ENCODE results near the gene VAPA. TPM values are rescaled to one million over a fixed set of nuclear protein-coding genes. Genes with fewer than 3 reads are reported as not detected.

The VAPA gene
- total RNA-seq, 2 experiments from 2014 or later: 156 to 220 TPM

DNA sequence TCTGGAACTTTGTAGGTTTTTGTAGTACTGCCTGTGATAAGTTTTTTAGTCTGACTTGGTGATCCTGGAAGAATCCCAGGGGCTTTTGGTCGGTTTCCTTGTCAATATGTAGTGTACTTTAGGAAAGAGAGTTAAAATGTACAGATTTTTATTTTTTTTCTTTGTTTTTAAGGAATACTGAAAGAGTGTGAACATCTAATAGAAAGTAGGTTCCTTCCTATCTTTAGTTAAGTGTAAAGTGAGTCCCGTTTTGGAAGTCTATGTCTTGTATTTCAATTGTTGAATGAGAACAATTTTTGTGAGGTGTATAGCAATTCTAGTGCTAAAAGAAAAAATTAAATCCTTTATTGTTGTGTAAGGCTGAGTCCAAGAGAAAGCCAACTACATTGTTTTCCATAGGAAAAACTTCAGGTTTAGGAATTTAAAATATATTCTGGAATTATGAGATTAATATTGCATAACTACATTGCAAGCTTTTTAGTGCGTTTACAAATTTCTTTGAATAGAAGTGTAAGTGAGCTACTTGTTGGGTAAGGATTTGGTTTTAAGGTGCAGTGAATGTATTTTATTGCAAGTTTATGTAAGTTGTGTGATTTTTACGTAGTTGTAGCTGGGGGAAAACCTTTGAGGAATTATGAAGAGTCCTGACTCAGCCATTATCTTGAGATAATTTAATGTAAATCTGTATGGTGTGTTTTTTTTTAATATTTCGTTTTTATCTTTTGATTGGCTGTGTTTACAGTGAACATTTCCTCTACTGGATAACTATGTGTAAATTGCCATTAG, 1.7 kb downstream of the VAPA start:
- Mint-ChIP-seq H3K27ac (peak overlapping the region; percentile 93), H3K27me3 (no peaks in the 10 kb centered on the region), H3K4me3 (peak overlapping the region; percentile 89), H3K36me3 (ENCODE audit: low read depth) (peaks cover 3% of the 10 kb centered on the region), H3K9me3 (ENCODE audit: low read depth) (no peaks in the 10 kb centered on the region), H3K4me1 (peaks cover 20% of the 10 kb centered on the region)
- DNase-seq: no peak
- intact Hi-C loops (cut with DNase I, micrococcal nuclease): loop anchor here (1.0 to 10.0 kb wide), 8 partner anchors 12 to 813 kb away; partner anchors contain the start of genes NDUFV2 (in 2 of the 2), PPP4R1 (in 1 of the 2) and RAB31 (in 1 of the 2)
- POLR2A ChIA-PET: interaction anchor here (0.7 to 2.7 kb wide), 2 partner anchors 11 to 31 kb away, joined by 4 to 15 read pairs; no protein-coding TSS in a partner anchor
- no peak for ATAC-seq
- CTCF ChIA-PET: interaction anchor here (0.9 to 1.5 kb wide), 4 partner anchors 8 to 43 kb away, joined by 3 to 5 read pairs (median 4); no protein-coding TSS in a partner anchor

GRCh38 chr18:9916077-9916639, 2.3 kb downstream of the VAPA start:
- peaks cover 20% of the 10 kb centered on the region for H3K4me1 Mint-ChIP-seq
- intact Hi-C loops (cut with DNase I, micrococcal nuclease): loop anchor here (1.0 to 10.0 kb wide), 4 partner anchors 11 to 811 kb away; partner anchors contain the start of genes NDUFV2 (in 1 of the 2) and RAB31 (in 1 of the 2)
- POLR2A ChIA-PET: no interaction called here
- peak overlapping the region; percentile 93 for H3K27ac Mint-ChIP-seq
- no peak for ATAC-seq
- H3K36me3 Mint-ChIP-seq (ENCODE audit: low read depth): peaks cover 3% of the 10 kb centered on the region
- CTCF ChIA-PET: interaction anchor here (1.5 kb wide), 2 partner anchors 34 to 42 kb away, joined by 3 to 4 read pairs; no protein-coding TSS in a partner anchor
- no peaks in the 10 kb centered on the region for H3K27me3 Mint-ChIP-seq
- H3K4me3 Mint-ChIP-seq: peak overlapping the region; percentile 89
- DNase-seq: no peak
- no peaks in the 10 kb centered on the region for H3K9me3 Mint-ChIP-seq (ENCODE audit: low read depth)

DNA sequence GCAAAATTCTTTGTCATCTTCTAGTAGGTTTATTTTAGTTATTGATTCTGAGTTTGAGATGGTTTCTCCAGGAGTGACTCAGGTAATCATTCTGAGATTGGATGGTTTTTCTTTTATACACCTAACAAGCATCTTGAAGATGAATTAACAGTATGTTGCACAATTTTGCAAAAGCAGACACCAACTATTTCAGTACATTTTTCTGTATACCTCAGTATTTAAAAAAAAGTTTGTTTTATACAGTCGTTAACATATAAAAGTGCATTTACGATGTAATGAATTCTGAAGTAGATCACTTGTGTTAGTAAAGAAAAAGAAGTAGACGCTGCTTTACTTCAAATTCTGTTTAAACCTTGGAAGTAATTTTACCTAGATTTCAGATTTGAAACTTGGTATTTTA, 3.0 kb downstream of the VAPA start:
- Mint-ChIP-seq H3K36me3 (ENCODE audit: low read depth) (peaks cover 3% of the 10 kb centered on the region), H3K9me3 (ENCODE audit: low read depth) (no peaks in the 10 kb centered on the region), H3K27me3 (no peaks in the 10 kb centered on the region), H3K4me1 (peaks cover 21% of the 10 kb centered on the region), H3K27ac (peak overlapping the region; percentile 93), H3K4me3 (peak overlapping the region; percentile 89)
- ATAC-seq: no peak
- POLR2A ChIA-PET: no interaction called here
- intact Hi-C loops (cut with DNase I, micrococcal nuclease): loop anchor here (1.0 to 10.0 kb wide), 4 partner anchors 10 to 812 kb away; partner anchors contain the start of genes NDUFV2 (in 1 of the 2) and RAB31 (in 1 of the 2)
- CTCF ChIA-PET: no interaction called here
- no peak for DNase-seq

DNA sequence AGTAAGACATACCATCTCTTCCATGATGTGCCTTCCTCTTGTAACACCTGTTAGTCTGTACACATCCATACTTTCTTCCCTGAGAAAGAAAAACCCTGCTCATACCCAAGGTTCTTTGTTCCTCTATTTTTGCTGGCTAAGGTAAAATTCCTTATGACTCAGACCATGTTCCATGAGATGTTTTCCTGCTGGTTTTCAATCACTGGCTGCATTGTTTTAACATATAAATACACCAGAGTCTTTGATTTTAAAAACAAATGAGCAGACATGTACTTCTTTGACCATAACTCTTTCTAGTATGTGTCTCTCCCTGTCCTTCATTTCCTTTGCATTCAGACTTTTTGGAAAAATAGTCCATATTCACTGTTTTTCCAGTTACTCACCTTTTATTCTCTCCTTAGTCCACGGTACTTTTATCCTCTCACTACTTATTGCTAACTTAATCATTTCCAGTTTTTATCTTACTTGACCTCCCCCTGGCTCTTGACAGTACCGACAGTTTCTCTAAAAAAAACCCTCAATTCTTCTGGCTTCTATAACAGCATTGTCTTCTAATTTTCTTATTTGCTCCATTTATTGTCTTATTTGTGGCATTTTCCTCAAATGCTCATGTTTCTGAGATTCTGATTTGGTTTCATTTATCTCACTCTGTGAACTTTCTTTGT, 4.3 kb downstream of the VAPA start:
- no peak for ATAC-seq
- POLR2A ChIA-PET: no interaction called here
- Mint-ChIP-seq H3K36me3 (ENCODE audit: low read depth) (peaks cover 3% of the 10 kb centered on the region), H3K27me3 (no peaks in the 10 kb centered on the region), H3K4me1 (peaks cover 26% of the 10 kb centered on the region), H3K27ac (no peak overlapping the region), H3K4me3 (no peak overlapping the region), H3K9me3 (ENCODE audit: low read depth) (no peaks in the 10 kb centered on the region)
- CTCF ChIA-PET: no interaction called here
- DNase-seq: no peak
- intact Hi-C loops (cut with DNase I, micrococcal nuclease): loop anchor here (5.0 to 10.0 kb wide), 2 partner anchors 211 to 813 kb away; partner anchors contain the start of genes NDUFV2 (in 1 of the 2) and RAB31 (in 1 of the 2)

GRCh38 chr18:9919564-9920232, 5.9 kb downstream of the VAPA start:
- DNase-seq (no peak), ATAC-seq (no peak)
- Mint-ChIP-seq H3K27ac (no peak overlapping the region), H3K9me3 (ENCODE audit: low read depth) (no peaks in the 10 kb centered on the region), H3K4me3 (no peak overlapping the region), H3K4me1 (peaks cover 38% of the 10 kb centered on the region), H3K36me3 (ENCODE audit: low read depth) (peaks cover 3% of the 10 kb centered on the region), H3K27me3 (no peaks in the 10 kb centered on the region)
- POLR2A ChIA-PET: interaction anchor here (0.6 kb wide), 1 partner anchor 34 kb away, joined by 3 read pairs; no protein-coding TSS in a partner anchor
- intact Hi-C loops (cut with DNase I, micrococcal nuclease): loop anchor here (5.0 to 10.0 kb wide), 2 partner anchors 212 to 815 kb away; partner anchors contain the start of genes NDUFV2 (in 1 of the 2) and RAB31 (in 1 of the 2)
- CTCF ChIA-PET: interaction anchor here (0.6 kb wide), 1 partner anchor 17 kb away, joined by 3 read pairs; no protein-coding TSS in a partner anchor

DNA sequence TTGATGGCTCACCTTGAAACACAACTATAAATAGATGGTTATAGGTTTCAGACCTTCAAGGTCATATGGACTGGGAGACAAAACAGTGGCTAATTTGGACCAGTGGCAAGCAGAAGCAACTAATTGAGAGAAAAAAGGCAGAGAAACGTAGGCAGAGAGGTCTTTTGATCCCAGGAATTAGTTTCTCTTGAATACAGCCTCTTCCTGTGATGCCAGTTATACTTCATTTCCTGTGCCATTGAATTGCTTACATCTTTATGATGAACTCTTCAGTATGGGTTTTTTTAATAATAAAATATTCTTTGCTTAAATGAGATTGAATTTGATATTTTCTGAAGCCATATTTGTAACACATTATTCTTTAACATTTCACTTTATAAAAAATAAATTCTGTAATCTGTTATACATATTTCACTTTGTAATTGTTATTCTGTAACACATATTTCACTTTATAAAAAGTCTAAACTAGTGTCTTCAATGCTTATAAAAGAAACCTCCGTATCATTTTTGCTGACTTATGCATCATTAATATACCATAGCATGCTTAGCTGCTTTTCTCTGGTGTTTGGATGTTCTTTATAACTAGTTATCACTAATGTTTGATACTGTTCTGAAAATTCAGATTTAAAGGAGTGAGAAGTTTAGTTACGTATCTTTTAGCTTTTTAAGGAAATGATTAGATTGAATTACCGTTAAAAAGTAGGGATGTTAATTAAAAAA, 8.9 kb downstream of the VAPA start:
- H3K36me3 Mint-ChIP-seq (ENCODE audit: low read depth): no peaks in the 10 kb centered on the region
- H3K27ac Mint-ChIP-seq: peak overlapping the region; percentile 40
- ChIA-PET CTCF (interaction anchor here (1.5 kb wide), 1 partner anchor 8 kb away, joined by 5 read pairs; no protein-coding TSS in a partner anchor), POLR2A (no interaction called here)
- no peaks in the 10 kb centered on the region for H3K27me3 Mint-ChIP-seq
- DNase-seq (no peak), ATAC-seq (no peak)
- H3K4me1 Mint-ChIP-seq: peaks cover 54% of the 10 kb centered on the region
- no peaks in the 10 kb centered on the region for H3K9me3 Mint-ChIP-seq (ENCODE audit: low read depth)
- intact Hi-C loops (cut with DNase I, micrococcal nuclease): no loop called here
- H3K4me3 Mint-ChIP-seq: no peak overlapping the region

- CTCF ChIA-PET: interaction anchor here (1.5 to 2.2 kb wide), 2 partner anchors 9 to 27 kb away, joined by 5 to 6 read pairs; no protein-coding TSS in a partner anchor
- peaks cover 68% of the 10 kb centered on the region for H3K4me1 Mint-ChIP-seq
- H3K27ac Mint-ChIP-seq: no peak overlapping the region
- H3K27me3 Mint-ChIP-seq: no peaks in the 10 kb centered on the region
- ATAC-seq (no peak), DNase-seq (no peak)
- H3K9me3 Mint-ChIP-seq (ENCODE audit: low read depth): no peaks in the 10 kb centered on the region
- POLR2A ChIA-PET: interaction anchor here (1.3 kb wide), 1 partner anchor 11 kb away, joined by 3 read pairs; the partner anchor contains the start of gene VAPA
- intact Hi-C loops (cut with DNase I, micrococcal nuclease): no loop called here
- no peak overlapping the region for H3K4me3 Mint-ChIP-seq
- H3K36me3 Mint-ChIP-seq (ENCODE audit: low read depth): no peaks in the 10 kb centered on the region
Observed at GRCh38 chr18:9924371-9924943, 10.6 kb downstream of the VAPA start.

DNA sequence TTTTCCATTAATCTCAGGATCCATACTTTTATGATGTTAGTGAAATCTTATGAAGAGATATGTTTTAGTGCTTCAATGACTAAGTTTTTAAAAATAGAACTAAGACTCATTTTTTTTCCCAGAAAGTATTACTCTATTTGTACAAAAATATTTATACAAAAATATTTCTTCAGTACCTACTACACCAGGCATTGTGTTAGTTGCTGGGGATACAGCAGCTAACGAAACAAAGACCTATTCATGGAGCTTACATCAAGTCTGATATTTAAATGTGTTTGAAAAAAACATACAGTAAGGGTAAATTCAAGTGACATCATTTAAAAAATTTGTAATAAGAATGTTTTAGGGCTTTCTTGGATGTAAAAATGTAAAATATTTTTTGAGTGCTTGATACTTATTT, 11.6 kb downstream of the VAPA start:
- POLR2A ChIA-PET: interaction anchor here (2.5 kb wide), 1 partner anchor 11 kb away, joined by 15 read pairs; the partner anchor contains the start of gene VAPA
- intact Hi-C loops (cut with DNase I, micrococcal nuclease): no loop called here
- Mint-ChIP-seq H3K4me1 (peaks cover 72% of the 10 kb centered on the region), H3K4me3 (no peak overlapping the region), H3K27me3 (no peaks in the 10 kb centered on the region), H3K27ac (no peak overlapping the region), H3K36me3 (ENCODE audit: low read depth) (no peaks in the 10 kb centered on the region), H3K9me3 (ENCODE audit: low read depth) (no peaks in the 10 kb centered on the region)
- ATAC-seq (no peak), DNase-seq (no peak)
- CTCF ChIA-PET: interaction anchor here (1.5 to 2.2 kb wide), 2 partner anchors 12 to 26 kb away, joined by 3 to 6 read pairs; partner anchors contain the start of gene VAPA

DNA sequence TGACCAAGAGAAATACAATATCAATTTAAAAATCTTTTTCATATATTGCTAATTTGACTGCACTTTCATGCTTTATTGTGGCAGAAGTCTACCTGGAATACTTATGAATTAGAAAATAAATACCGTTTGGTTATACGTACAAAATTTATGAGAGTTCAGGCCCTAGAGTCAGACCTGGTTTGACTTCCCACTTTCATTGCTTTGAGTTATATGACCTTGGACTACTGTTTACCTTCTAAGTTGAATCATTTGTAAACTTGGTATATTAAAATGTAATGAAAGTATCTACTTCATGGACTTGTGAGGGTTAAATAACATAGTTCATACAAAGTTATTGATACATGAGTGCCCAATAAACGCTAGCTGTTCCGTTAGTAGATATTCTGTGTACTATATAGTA, 12.0 kb downstream of the VAPA start:
- DNase-seq (no peak), ATAC-seq (no peak)
- Mint-ChIP-seq H3K4me1 (peaks cover 73% of the 10 kb centered on the region), H3K9me3 (ENCODE audit: low read depth) (no peaks in the 10 kb centered on the region), H3K27me3 (no peaks in the 10 kb centered on the region), H3K36me3 (ENCODE audit: low read depth) (no peaks in the 10 kb centered on the region), H3K27ac (no peak overlapping the region), H3K4me3 (no peak overlapping the region)
- ChIA-PET POLR2A (interaction anchor here (2.5 kb wide), 1 partner anchor 12 kb away, joined by 15 read pairs; the partner anchor contains the start of gene VAPA), CTCF (interaction anchor here (1.5 kb wide), 1 partner anchor 12 kb away, joined by 3 read pairs; the partner anchor contains the start of gene VAPA)
- intact Hi-C loops (cut with DNase I, micrococcal nuclease): no loop called here
